Measurements from ENCODE around the gene SYT13.

DNA sequence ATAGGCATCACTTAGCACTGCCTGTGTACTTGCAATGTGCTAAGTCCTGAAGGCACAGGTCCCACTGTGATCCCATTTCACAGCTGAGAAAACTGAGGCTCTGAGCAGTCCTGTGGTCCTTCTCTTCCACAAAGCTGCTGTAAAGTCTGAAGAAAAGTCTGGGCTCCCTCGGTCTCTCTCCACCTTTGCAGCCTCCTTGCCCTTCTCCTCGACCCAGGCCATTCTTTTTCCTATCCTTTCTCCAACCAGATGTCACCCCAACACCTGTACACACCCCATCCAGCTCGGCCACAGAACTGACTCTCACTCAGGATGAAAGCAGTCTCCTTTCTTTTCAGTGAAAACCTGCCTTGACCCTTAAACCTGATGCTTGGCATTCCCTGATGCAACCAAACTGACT, 42.6 kb upstream of the SYT13 start:
- TF ChIP-seq, protein P1, sequence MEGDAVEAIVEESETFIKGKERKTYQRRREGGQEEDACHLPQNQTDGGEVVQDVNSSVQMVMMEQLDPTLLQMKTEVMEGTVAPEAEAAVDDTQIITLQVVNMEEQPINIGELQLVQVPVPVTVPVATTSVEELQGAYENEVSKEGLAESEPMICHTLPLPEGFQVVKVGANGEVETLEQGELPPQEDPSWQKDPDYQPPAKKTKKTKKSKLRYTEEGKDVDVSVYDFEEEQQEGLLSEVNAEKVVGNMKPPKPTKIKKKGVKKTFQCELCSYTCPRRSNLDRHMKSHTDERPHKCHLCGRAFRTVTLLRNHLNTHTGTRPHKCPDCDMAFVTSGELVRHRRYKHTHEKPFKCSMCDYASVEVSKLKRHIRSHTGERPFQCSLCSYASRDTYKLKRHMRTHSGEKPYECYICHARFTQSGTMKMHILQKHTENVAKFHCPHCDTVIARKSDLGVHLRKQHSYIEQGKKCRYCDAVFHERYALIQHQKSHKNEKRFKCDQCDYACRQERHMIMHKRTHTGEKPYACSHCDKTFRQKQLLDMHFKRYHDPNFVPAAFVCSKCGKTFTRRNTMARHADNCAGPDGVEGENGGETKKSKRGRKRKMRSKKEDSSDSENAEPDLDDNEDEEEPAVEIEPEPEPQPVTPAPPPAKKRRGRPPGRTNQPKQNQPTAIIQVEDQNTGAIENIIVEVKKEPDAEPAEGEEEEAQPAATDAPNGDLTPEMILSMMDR (conservative IDR thresholded peaks at IDR 0.05), result no peak
- no peak for TF ChIP-seq ZFX (IDR thresholded peaks at IDR 0.05)
